Mesothelial cell of epicardium (in vitro differentiated cells): Measurements from ENCODE around the gene FOXC2. TPM values are rescaled to one million over a fixed set of nuclear protein-coding genes. Genes with fewer than 3 reads are reported as not detected.

ENCODE experiments used
- DNase-seq, 2 experiments: peaks; one replicate each; pipeline ENCODE4 v3.0.0; 2021; ENCODE audit warnings: low spot score in 2 of 2; ENCODE audit not compliant: unreplicated experiment in 2 of 2
- H3K27ac Mint-ChIP-seq: 2 replicates; pipeline ENCODE4 v1.8.0; 2021; ENCODE audit warnings: mixed read lengths
- H3K27me3 Mint-ChIP-seq: 2 replicates; pipeline ENCODE4 v1.8.0; 2021; ENCODE audit warnings: low read depth, mixed read lengths
- H3K36me3 Mint-ChIP-seq: 2 replicates; pipeline ENCODE4 v1.8.0; 2021; ENCODE audit warnings: mixed read lengths
- H3K4me1 Mint-ChIP-seq: 2 replicates; pipeline ENCODE4 v1.8.0; 2021; ENCODE audit warnings: mixed read lengths
- H3K4me3 Mint-ChIP-seq: 2 replicates; pipeline ENCODE4 v1.8.0; 2021; ENCODE audit warnings: mild to moderate bottlenecking, moderate library complexity, mixed read lengths
- H3K9me3 Mint-ChIP-seq: 2 replicates; pipeline ENCODE4 v1.8.0; 2021; ENCODE audit warnings: mixed read lengths
- total RNA-seq: library from RNA; stranded (reverse); gene quantifications from 3 replicates; pipeline ENCODE4 v1.2.1, GENCODE V29; 2021
- TF ChIP-seq, protein P1 (sequence below): fragments of 200-600 bp; sonication (generic); IDR thresholded peaks from one replicate; pipeline ENCODE4 v1.5.0; 2021; ENCODE audit warnings: antibody characterized with exemption; ENCODE audit not compliant: unreplicated experiment

Gene FOXC2
- total RNA-seq, 1 donor from 2014 or later = 12.3 TPM

DNA sequence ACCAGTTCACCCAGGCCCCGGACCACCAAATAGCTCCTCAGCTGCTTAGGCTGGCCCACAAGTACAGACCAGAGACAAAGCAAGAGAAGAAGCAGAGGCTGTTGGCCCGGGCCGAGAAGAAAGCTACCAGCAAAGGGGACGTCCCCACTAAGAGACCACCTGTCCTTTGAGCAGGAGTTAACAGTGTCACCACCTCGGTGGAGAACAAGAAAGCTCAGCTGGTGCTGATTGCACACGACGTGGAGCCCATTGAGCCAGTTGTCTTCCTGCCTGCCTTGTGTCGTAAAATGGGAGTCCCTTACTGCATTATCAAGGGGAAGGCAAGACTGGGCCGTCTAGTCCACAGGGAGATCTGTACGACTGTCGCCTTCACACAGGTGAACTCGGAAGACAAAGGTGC is 40.9 kb upstream of the FOXC2 start:
- TF ChIP-seq, protein P1, sequence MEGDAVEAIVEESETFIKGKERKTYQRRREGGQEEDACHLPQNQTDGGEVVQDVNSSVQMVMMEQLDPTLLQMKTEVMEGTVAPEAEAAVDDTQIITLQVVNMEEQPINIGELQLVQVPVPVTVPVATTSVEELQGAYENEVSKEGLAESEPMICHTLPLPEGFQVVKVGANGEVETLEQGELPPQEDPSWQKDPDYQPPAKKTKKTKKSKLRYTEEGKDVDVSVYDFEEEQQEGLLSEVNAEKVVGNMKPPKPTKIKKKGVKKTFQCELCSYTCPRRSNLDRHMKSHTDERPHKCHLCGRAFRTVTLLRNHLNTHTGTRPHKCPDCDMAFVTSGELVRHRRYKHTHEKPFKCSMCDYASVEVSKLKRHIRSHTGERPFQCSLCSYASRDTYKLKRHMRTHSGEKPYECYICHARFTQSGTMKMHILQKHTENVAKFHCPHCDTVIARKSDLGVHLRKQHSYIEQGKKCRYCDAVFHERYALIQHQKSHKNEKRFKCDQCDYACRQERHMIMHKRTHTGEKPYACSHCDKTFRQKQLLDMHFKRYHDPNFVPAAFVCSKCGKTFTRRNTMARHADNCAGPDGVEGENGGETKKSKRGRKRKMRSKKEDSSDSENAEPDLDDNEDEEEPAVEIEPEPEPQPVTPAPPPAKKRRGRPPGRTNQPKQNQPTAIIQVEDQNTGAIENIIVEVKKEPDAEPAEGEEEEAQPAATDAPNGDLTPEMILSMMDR = no peak
- H3K27ac Mint-ChIP-seq = no peak overlapping the region
- no peaks in the 10 kb centered on the region for H3K4me1 Mint-ChIP-seq
- no peak for DNase-seq
- no peaks in the 10 kb centered on the region for H3K9me3 Mint-ChIP-seq
- peaks cover 6% of the 10 kb centered on the region for H3K36me3 Mint-ChIP-seq
- H3K4me3 Mint-ChIP-seq = no peak overlapping the region
- H3K27me3 Mint-ChIP-seq = peaks cover 71% of the 10 kb centered on the region

DNA sequence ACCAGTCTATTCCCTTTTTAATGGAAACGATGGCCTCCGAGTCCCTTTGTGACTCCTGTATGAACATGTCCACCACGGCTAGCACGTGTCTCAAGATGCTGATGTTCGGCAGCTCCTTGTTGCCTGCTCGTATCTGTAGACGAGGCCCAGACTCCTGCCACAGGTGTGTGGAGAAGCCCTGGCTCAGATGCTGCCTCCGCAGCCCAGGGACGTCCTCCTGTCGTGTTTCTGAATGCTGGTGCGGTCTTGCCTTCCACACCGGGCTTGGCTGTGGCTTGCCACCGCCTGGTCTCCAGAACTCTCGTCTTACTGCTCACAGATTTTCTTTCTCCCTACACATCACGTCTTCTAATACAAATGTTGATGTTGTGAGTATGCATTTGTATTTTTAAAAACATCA is 39.3 kb upstream of the FOXC2 start:
- H3K4me3 Mint-ChIP-seq = no peak overlapping the region
- H3K4me1 Mint-ChIP-seq = no peaks in the 10 kb centered on the region
- TF ChIP-seq, protein P1 = no peak
- DNase-seq = no peak
- H3K36me3 Mint-ChIP-seq = peaks cover 6% of the 10 kb centered on the region
- H3K27me3 Mint-ChIP-seq = peaks cover 56% of the 10 kb centered on the region
- H3K9me3 Mint-ChIP-seq = no peaks in the 10 kb centered on the region
- no peak overlapping the region for H3K27ac Mint-ChIP-seq

DNA sequence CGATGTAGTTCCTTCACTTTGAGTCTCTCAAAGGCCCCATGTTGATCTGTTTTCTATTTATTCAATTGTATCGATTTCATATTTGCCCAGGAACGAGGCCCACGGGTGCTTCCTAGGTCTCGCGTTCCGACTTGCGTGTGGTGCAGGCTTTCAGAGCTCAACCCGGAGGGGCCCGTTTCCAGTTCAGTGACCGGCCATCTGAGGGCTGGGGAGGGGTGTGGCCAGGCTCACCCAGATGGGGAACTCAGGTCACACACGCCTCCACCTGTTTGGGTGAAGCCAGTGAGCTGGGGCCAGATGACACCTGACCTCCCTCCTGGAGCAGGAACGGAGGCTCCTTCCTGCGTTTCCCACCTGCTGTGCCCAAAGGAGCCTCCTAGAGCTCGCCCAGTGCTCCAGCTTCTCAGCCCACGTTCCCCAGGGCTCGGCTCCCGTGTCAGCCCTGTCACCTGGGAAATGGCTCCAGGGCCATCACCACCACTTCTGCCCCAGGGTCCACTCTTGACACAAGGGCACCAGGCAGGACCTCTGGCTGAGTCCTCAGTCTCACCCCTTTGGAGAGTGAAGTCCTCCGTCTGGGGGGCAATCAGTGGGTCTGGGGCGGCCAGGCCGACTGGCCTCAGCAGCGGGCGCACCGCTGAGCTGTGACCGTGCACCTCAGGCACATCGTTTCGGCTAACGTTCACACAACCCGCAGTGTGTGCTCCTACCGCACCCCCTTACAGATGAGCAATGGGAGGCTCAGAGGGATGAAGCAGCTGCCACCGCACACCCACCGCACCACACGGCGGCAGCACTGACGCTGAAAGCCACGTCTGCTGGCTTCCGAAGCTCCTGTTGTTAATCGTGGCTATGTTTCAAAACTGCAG is 38.3 kb upstream of the FOXC2 start:
- Mint-ChIP-seq H3K4me3 (no peak overlapping the region), H3K9me3 (no peaks in the 10 kb centered on the region), H3K27me3 (peaks cover 47% of the 10 kb centered on the region), H3K4me1 (no peaks in the 10 kb centered on the region), H3K27ac (no peak overlapping the region), H3K36me3 (peaks cover 6% of the 10 kb centered on the region)
- TF ChIP-seq, protein P1 = no peak
- no peak for DNase-seq

DNA sequence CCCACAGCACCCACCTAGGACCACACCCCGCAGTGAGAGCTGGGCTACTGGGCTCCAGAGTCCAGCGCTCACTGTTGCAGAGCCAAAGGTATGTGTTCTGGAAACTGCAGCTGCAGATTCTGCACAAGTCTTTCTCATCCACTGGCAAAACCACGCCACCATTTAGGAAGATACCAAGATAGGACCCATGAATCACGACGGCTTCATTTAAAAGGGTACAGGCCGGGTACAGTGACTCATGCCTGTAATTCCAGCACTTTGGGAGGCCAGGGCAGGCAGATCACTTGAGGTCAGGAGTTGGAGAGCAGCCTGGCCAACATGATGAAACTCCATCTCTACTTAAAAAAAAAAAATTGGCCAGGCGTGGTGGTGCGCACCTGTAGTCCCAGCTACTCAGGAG is 37.5 kb upstream of the FOXC2 start:
- no peak overlapping the region for H3K27ac Mint-ChIP-seq
- H3K27me3 Mint-ChIP-seq = peaks cover 46% of the 10 kb centered on the region
- TF ChIP-seq, protein P1 = no peak
- no peaks in the 10 kb centered on the region for H3K9me3 Mint-ChIP-seq
- H3K36me3 Mint-ChIP-seq = peaks cover 6% of the 10 kb centered on the region
- no peak for DNase-seq
- H3K4me3 Mint-ChIP-seq = no peak overlapping the region
- H3K4me1 Mint-ChIP-seq = no peaks in the 10 kb centered on the region

DNA sequence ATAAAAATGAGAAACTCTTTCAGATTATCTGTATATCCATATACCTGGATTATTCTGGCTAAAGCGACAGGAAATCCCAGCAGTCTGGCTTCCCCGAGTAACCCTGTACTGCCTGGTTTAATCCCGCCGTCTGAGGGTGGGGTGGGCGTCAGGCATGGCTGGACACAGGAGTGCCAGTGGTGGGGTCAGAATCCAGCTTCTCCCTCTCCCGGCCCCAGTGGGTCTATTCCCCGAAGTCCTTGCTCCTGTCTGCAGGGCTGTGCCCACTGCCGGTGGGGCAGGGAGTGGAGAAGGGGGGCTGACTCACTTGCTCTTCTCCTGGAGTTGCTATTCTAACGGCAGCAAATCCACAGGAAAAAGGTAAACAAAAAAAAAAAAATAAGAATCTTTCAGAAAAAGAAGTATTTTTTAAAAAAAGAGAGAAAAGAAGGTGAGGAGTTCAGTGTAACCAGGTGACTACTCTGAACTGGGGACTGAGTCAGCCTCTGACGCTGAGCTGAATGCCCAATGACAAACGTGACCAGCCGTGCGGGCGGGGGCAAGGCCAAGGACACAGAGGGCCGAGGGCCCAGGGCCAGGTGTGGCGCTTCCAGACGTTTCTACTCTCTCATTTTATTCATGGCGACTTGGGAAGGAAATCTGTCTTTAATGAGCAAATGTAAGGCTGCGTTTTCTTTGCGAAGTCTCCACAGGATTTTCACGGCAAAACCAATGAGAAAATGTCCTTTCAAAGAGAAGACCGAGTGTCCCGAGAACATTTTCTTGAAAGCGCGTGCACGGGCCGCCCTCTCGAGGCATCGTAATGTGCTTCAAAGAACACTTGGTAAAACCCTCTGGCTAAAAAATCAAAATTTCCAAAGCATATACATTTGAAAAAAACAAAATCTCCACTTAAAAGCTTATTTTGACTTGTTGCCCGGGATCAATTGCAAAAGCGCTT is 36.1 kb upstream of the FOXC2 start:
- no peak for DNase-seq
- no peaks in the 10 kb centered on the region for H3K9me3 Mint-ChIP-seq
- no peak overlapping the region for H3K4me3 Mint-ChIP-seq
- no peaks in the 10 kb centered on the region for H3K4me1 Mint-ChIP-seq
- peaks cover 40% of the 10 kb centered on the region for H3K27me3 Mint-ChIP-seq
- H3K27ac Mint-ChIP-seq = no peak overlapping the region
- H3K36me3 Mint-ChIP-seq = peaks cover 6% of the 10 kb centered on the region
- TF ChIP-seq, protein P1 = no peak
